NT2/D1 (cell line): ENCODE results near the gene CD164L2.
A peak's percentile ranks its signal among the peaks of the same experiment; 100 is the strongest.

Source experiments
- DNase-seq: peaks from one replicate; pipeline ENCODE4 v3.0.0-alpha.2; 2011; ENCODE audit warnings: low read depth, low spot score
- H3K27me3 ChIP-seq: 2 replicates; pipeline ENCODE4 v1.6.0; 2011; ENCODE audit warnings: mild to moderate bottlenecking; ENCODE audit not compliant: insufficient read length, insufficient read depth
- H3K36me3 ChIP-seq: 2 replicates; pipeline ENCODE4 v1.6.1; 2011; ENCODE audit warnings: mild to moderate bottlenecking, low read length, mixed read lengths; ENCODE audit not compliant: insufficient read depth, insufficient read length
- H3K4me1 ChIP-seq: 2 replicates; pipeline ENCODE4 v1.5.1; 2011; ENCODE audit not compliant: insufficient read depth, insufficient read length
- H3K4me3 ChIP-seq: 2 replicates; pipeline ENCODE4 v1.5.1; 2011; ENCODE audit warnings: low read depth; ENCODE audit not compliant: insufficient read length
- H3K9ac ChIP-seq: 2 replicates; pipeline ENCODE4 v1.6.0; 2011; ENCODE audit warnings: low read depth; ENCODE audit not compliant: insufficient read length
- H3K9me3 ChIP-seq: 2 replicates; pipeline ENCODE4 v1.5.1; 2011; ENCODE audit warnings: mild to moderate bottlenecking, low read length; ENCODE audit not compliant: insufficient read depth
- SUZ12 ChIP-seq: IDR thresholded peaks from 2 replicates; pipeline ENCODE4 v1.6.1; 2011; ENCODE audit not compliant: insufficient read length, insufficient read depth; ENCODE audit errors: extremely low read depth
- YY1 ChIP-seq: IDR thresholded peaks from 2 replicates; pipeline ENCODE4 v1.6.1; 2011; ENCODE audit not compliant: insufficient read length, insufficient read depth
- ZNF274 ChIP-seq: IDR thresholded peaks from 2 replicates; pipeline ENCODE4 v1.6.1; 2011; ENCODE audit warnings: mild to moderate bottlenecking, low read depth, low read length

Gene CD164L2

GRCh38 chr1:27346991-27347624 is 36.0 kb downstream of the CD164L2 start:
- peaks cover 36% of the 10 kb centered on the region for H3K36me3 ChIP-seq
- H3K4me1 ChIP-seq, result peaks cover 32% of the 10 kb centered on the region
- no peak overlapping the region for H3K4me3 ChIP-seq
- no peaks in the 10 kb centered on the region for H3K27me3 ChIP-seq
- H3K9me3 ChIP-seq, result no peaks in the 10 kb centered on the region
- DNase-seq, result no peak
- peak overlapping the region; percentile 46 for H3K9ac ChIP-seq
- no peak for TF ChIP-seq YY1
- TF ChIP-seq SUZ12, result no peak
- no peak for TF ChIP-seq ZNF274

GRCh38 chr1:27346357-27346756 is 36.8 kb downstream of the CD164L2 start:
- TF ChIP-seq SUZ12 (no peak), YY1 (no peak), ZNF274 (no peak)
- no peak overlapping the region for H3K9ac ChIP-seq
- peaks cover 34% of the 10 kb centered on the region for H3K4me1 ChIP-seq
- H3K36me3 ChIP-seq, result peaks cover 36% of the 10 kb centered on the region
- H3K9me3 ChIP-seq, result no peaks in the 10 kb centered on the region
- no peak overlapping the region for H3K4me3 ChIP-seq
- no peak for DNase-seq
- H3K27me3 ChIP-seq, result no peaks in the 10 kb centered on the region

- no peak for TF ChIP-seq ZNF274
- TF ChIP-seq YY1, result no peak
- TF ChIP-seq SUZ12, result no peak
- H3K36me3 ChIP-seq, result peaks cover 36% of the 10 kb centered on the region
- no peak overlapping the region for H3K4me3 ChIP-seq
- H3K4me1 ChIP-seq, result peaks cover 36% of the 10 kb centered on the region
- H3K9me3 ChIP-seq, result no peaks in the 10 kb centered on the region
- H3K9ac ChIP-seq, result no peak overlapping the region
- H3K27me3 ChIP-seq, result no peaks in the 10 kb centered on the region
- DNase-seq, result no peak
Observed at GRCh38 chr1:27345272-27345671, 37.9 kb downstream of the CD164L2 start.

DNA sequence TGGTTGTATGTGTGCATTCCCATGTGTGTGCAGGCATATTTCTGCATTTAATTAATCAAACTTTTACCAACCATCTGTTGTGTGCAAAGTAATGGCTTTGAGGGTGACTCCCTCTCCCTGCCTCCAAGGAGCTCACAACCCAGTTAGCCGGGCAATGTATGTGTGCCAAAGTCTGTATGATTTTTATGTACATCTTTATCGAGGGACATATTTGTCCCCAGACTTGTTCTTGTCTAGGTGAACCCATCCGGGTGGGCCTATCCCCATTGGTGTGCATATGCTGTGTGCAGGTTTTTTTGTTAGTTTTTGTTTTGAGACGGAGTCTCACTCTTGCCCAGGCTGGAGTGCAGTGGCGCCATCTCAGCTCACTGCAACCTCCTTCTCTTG is 39.5 kb downstream of the CD164L2 start:
- no peaks in the 10 kb centered on the region for H3K9me3 ChIP-seq
- H3K36me3 ChIP-seq, result peaks cover 36% of the 10 kb centered on the region
- H3K9ac ChIP-seq, result peak overlapping the region; percentile 68
- no peaks in the 10 kb centered on the region for H3K27me3 ChIP-seq
- no peak overlapping the region for H3K4me3 ChIP-seq
- no peak for DNase-seq
- no peak for TF ChIP-seq SUZ12
- no peak for TF ChIP-seq YY1
- TF ChIP-seq ZNF274, result no peak
- H3K4me1 ChIP-seq, result peaks cover 38% of the 10 kb centered on the region

DNA sequence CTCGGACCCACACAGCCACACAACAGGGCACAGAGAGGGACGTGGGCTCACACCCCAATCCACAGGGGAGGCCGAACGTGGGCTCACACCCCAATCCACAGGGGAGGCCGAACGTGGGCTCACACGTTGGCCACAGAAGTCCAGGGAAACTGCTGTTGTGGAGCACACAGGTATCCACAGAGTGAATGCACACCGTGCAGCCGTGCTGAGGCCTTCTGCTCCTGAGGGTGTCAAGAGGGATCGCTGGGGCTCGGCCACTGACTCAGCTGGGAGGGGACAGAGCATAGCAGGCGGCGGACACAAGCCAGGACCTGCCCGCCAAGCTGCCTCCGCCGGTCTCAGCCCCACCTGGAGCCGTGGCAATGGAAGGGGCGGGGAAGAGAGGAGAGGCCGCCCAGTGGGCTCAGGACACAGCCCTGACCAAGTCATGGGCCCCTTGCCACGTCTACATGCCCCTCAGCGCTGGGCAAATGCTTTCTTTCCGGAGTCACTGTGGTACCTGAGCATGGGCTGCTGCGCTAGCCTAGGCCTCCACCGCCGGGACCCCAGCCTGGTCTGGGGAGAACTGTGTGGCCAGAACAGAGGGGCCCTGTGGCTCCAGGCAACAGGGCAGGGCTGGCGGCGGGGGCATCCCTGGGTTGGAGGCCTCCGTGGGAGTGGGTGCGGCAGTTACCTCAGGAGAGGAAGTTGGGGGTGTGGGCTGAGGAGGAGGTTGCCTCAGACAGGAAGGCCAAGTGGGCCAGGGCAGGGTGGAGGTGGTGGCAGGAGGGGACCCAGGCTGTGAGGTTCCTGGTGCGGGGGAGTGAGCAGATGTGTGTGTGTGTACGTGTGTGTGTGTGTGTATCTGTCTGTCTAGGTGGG is 40.1 kb downstream of the CD164L2 start:
- Histone ChIP-seq H3K27me3 (no peaks in the 10 kb centered on the region), H3K4me1 (peaks cover 41% of the 10 kb centered on the region), H3K9ac (peak overlapping the region; percentile 68), H3K9me3 (no peaks in the 10 kb centered on the region), H3K36me3 (peaks cover 35% of the 10 kb centered on the region), H3K4me3 (peak overlapping the region; percentile 29)
- TF ChIP-seq SUZ12, result no peak
- TF ChIP-seq YY1, result no peak
- TF ChIP-seq ZNF274, result no peak
- DNase-seq, result no peak

GRCh38 chr1:27342391-27342777 is 40.7 kb downstream of the CD164L2 start:
- no peaks in the 10 kb centered on the region for H3K27me3 ChIP-seq
- H3K4me3 ChIP-seq, result peak overlapping the region; percentile 29
- DNase-seq, result no peak
- peaks cover 29% of the 10 kb centered on the region for H3K36me3 ChIP-seq
- no peak for TF ChIP-seq YY1
- TF ChIP-seq ZNF274, result no peak
- no peak for TF ChIP-seq SUZ12
- H3K4me1 ChIP-seq, result peaks cover 36% of the 10 kb centered on the region
- H3K9me3 ChIP-seq, result no peaks in the 10 kb centered on the region
- H3K9ac ChIP-seq, result peak overlapping the region; percentile 68

- no peak for DNase-seq
- H3K36me3 ChIP-seq, result peaks cover 24% of the 10 kb centered on the region
- peaks cover 31% of the 10 kb centered on the region for H3K4me1 ChIP-seq
- TF ChIP-seq YY1 (no peak), ZNF274 (no peak), SUZ12 (no peak)
- peak within 1 kb of the TSS; percentile 29 for H3K4me3 ChIP-seq
- no peaks in the 10 kb centered on the region for H3K27me3 ChIP-seq
- H3K9me3 ChIP-seq, result no peaks in the 10 kb centered on the region
- H3K9ac ChIP-seq, result peak within 1 kb of the TSS; percentile 68
Observed at GRCh38 chr1:27341525-27342252, 41.4 kb downstream of the CD164L2 start, which contains the start of gene SYTL1. TSS of gene SYTL1 (plus strand) at chr1:27342022. CDS start at chr1:27345335, 3,313 bp downstream.
